ENCODE results near the gene TAF4.

GRCh38 chr20:62053465-62054196, 12.1 kb downstream of the TAF4 start:
- TF ChIP-seq, protein P1, sequence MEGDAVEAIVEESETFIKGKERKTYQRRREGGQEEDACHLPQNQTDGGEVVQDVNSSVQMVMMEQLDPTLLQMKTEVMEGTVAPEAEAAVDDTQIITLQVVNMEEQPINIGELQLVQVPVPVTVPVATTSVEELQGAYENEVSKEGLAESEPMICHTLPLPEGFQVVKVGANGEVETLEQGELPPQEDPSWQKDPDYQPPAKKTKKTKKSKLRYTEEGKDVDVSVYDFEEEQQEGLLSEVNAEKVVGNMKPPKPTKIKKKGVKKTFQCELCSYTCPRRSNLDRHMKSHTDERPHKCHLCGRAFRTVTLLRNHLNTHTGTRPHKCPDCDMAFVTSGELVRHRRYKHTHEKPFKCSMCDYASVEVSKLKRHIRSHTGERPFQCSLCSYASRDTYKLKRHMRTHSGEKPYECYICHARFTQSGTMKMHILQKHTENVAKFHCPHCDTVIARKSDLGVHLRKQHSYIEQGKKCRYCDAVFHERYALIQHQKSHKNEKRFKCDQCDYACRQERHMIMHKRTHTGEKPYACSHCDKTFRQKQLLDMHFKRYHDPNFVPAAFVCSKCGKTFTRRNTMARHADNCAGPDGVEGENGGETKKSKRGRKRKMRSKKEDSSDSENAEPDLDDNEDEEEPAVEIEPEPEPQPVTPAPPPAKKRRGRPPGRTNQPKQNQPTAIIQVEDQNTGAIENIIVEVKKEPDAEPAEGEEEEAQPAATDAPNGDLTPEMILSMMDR (IDR thresholded peaks at IDR 0.05): no peak
- TF ChIP-seq POLR2A (IDR thresholded peaks at IDR 0.05) (no peak), POLR2AphosphoS5 (IDR thresholded peaks at IDR 0.05) (no peak)

All from sigmoid colon (tissue), 4 donors.